Measurements from ENCODE around the gene EGLN3. TPM values are rescaled to one million over a fixed set of nuclear protein-coding genes. Genes with fewer than 3 reads are reported as not detected.

Gene EGLN3
- total and polyA plus RNA-seq, 2 experiments from 2014 or later: 26.6 to 33.1 TPM

- H3K27me3 ChIP-seq: no peaks in the 10 kb centered on the region
- no peaks in the 10 kb centered on the region for H3K4me1 ChIP-seq (ENCODE audit: low read depth)
- H3K4me3 ChIP-seq: no peak overlapping the region
- TF ChIP-seq CTCF (IDR thresholded peaks at IDR 0.05; ENCODE audit: low read depth, low read length): no peak
- no peaks in the 10 kb centered on the region for H3K36me3 ChIP-seq
- H3K27ac ChIP-seq: no peak overlapping the region
- no peaks in the 10 kb centered on the region for H3K9me3 ChIP-seq (ENCODE audit: low read depth)
- no peak for DNase-seq (ENCODE audit: low read depth in 1 of 2, low spot score in 1 of 2)
These were observed 74.6 kb downstream of the EGLN3 start for GRCh38 chr14:33876274-33876673.
